Right cardiac atrium (tissue), 5 donors: ENCODE measurements around the gene OAS2. TPM values are rescaled to one million over a fixed set of nuclear protein-coding genes. Genes with fewer than 3 reads are reported as not detected.

Experiments
- ATAC-seq, 2 donors: fragments of 200-7000 bp; cut with Tn5 transposase; one replicate each; pipeline versions ENCODE4 v1.8.0 to v1.9.1; 2020; ENCODE audit warnings: moderate library complexity in 2 of 2, mild to moderate bottlenecking in 1 of 2
- DNase-seq, 3 donors: peaks; one replicate each; pipeline ENCODE4 v3.0.0-alpha.2; 2020
- H3K27ac ChIP-seq: one replicate; pipeline ENCODE4 v1.5.1; 2013; ENCODE audit warnings: mild to moderate bottlenecking, low read length, control low read depth, moderate library complexity
- H3K27me3 ChIP-seq: one replicate; pipeline ENCODE4 v1.6.1; 2013; ENCODE audit not compliant: control insufficient read depth, insufficient read depth
- H3K4me1 ChIP-seq: one replicate; pipeline ENCODE4 v1.6.1; 2013; ENCODE audit warnings: low read length; ENCODE audit not compliant: control insufficient read depth, insufficient read depth
- H3K4me3 ChIP-seq: one replicate; pipeline ENCODE4 v1.5.1; 2013; ENCODE audit warnings: low read length, control low read depth
- H3K9me3 ChIP-seq: one replicate; pipeline ENCODE4 v1.6.1; 2013; ENCODE audit warnings: low read length; ENCODE audit not compliant: control insufficient read depth
- WGBS: extraction: QIAGEN DNeasy Blood & Tissue Kit; methylation state at CpG from one replicate; pipeline ENCODE4 v1.1.7; 2013; 5-methylcytosine and 5-hydroxymethylcytosine counted together
- intact Hi-C, 4 donors: fragments of 100-400 bp; cut with DNase I; formaldehyde crosslinking; loops; one replicate each; pipeline versions ENCODE4 v1.11.0 to v1.14.0; 2022 to 2023
- polyA plus RNA-seq: library from polyadenylated mRNA; stranded (reverse); fragments of 200-250 nt; gene quantifications from one replicate; pipeline ENCODE4 v1.2.3, GENCODE V29; 2013
- total RNA-seq, 4 donors: library from RNA; stranded (reverse); fragmentation: NEBNext Ultra II Directional; extraction: Animal tissue kit (Norgen Biotek cat#: 25700); gene quantifications; one replicate each; pipeline ENCODE4 v1.2.1, GENCODE V29; 2021
- donor health status: healthy with polysubstance abuse.
- donor health status: DM: no; HTN: yes; CAD: no.
- donor health status: DM: no; HTN: no; CAD: no.
- donor health status: DM: no; HTN: yes; CAD: no; lungs with severe emphysema.
- donor health status: DM: yes; HTN: yes; CAD: no.

Gene OAS2
- total and polyA plus RNA-seq, 5 donors = 4.1 to 13.7 (median 8.5) TPM

- no peaks in the 10 kb centered on the region for H3K4me1 ChIP-seq
- intact Hi-C loops = loop anchor here in 3 of 4 donors (5.0 to 10.0 kb wide), 3 partner anchors 45 to 120 kb away; no protein-coding TSS in a partner anchor
- DNase-seq = no peak
- H3K4me3 ChIP-seq = no peak overlapping the region
- H3K9me3 ChIP-seq = no peaks in the 10 kb centered on the region
- H3K27ac ChIP-seq = no peak overlapping the region
- no peak for ATAC-seq
- 64% methylated on average over 4 of the region's 4 CpGs for WGBS
- no peaks in the 10 kb centered on the region for H3K27me3 ChIP-seq
Observed at GRCh38 chr12:113052326-113052725, 74.0 kb downstream of the OAS2 start.

GRCh38 chr12:113054948-113055486, 76.7 kb downstream of the OAS2 start:
- H3K27ac ChIP-seq = no peak overlapping the region
- 70% methylated on average over 4 of the region's 4 CpGs for WGBS
- intact Hi-C loops = loop anchor here in 3 of 4 donors (5.0 to 10.0 kb wide), 3 partner anchors 42 to 117 kb away; no protein-coding TSS in a partner anchor
- no peak overlapping the region for H3K4me3 ChIP-seq
- ATAC-seq = no peak
- H3K9me3 ChIP-seq = no peaks in the 10 kb centered on the region
- no peaks in the 10 kb centered on the region for H3K27me3 ChIP-seq
- DNase-seq = no peak
- no peaks in the 10 kb centered on the region for H3K4me1 ChIP-seq

- Histone ChIP-seq H3K9me3 (no peaks in the 10 kb centered on the region), H3K4me1 (no peaks in the 10 kb centered on the region), H3K4me3 (no peak overlapping the region), H3K27ac (no peak overlapping the region), H3K27me3 (no peaks in the 10 kb centered on the region)
- no peak for ATAC-seq
- peak in 1 of 3 donors; percentile 51 for DNase-seq
- intact Hi-C loops = loop anchor here in 1 of 4 donors (10.0 kb wide), 1 partner anchor 99 kb away; no protein-coding TSS in a partner anchor
- 49% methylated on average over 13 of the region's 13 CpGs for WGBS
Observed at GRCh38 chr12:113055594-113056380, 77.5 kb downstream of the OAS2 start.

GRCh38 chr12:113056381-113056630, 78.0 kb downstream of the OAS2 start:
- peak overlapping the region; percentile 50 for H3K4me3 ChIP-seq
- H3K4me1 ChIP-seq = no peaks in the 10 kb centered on the region
- 7% methylated on average over 8 of the region's 8 CpGs for WGBS
- DNase-seq (no peak), ATAC-seq (no peak)
- no peaks in the 10 kb centered on the region for H3K27me3 ChIP-seq
- no peak overlapping the region for H3K27ac ChIP-seq
- intact Hi-C loops = loop anchor here in 1 of 4 donors (10.0 kb wide), 1 partner anchor 98 kb away; no protein-coding TSS in a partner anchor
- no peaks in the 10 kb centered on the region for H3K9me3 ChIP-seq

- DNase-seq (peak; percentile 53 to 81 (median 79)), ATAC-seq (peak; percentile 76 to 79)
- no peaks in the 10 kb centered on the region for H3K4me1 ChIP-seq
- H3K4me3 ChIP-seq = peak within 1 kb of the TSS; percentile 50
- intact Hi-C loops = loop anchor here in 1 of 4 donors (10.0 kb wide), 1 partner anchor 98 kb away; no protein-coding TSS in a partner anchor
- H3K27ac ChIP-seq = no peak within 1 kb of the TSS
- WGBS = 1% methylated on average over 94 of the region's 94 CpGs
- H3K9me3 ChIP-seq = no peaks in the 10 kb centered on the region
- H3K27me3 ChIP-seq = no peaks in the 10 kb centered on the region
Observed at GRCh38 chr12:113056631-113057488, 78.5 kb downstream of the OAS2 start, which contains the start of gene DTX1. DTX1 (plus strand) TSS chr12:113056730; CDS start chr12:113058193, 1,463 bp downstream.

GRCh38 chr12:113057565-113058485, 79.5 kb downstream of the OAS2 start:
- ATAC-seq (peak in 1 of 2 donors; percentile 13), DNase-seq (peak in 1 of 3 donors; percentile 50)
- Histone ChIP-seq H3K4me3 (peak overlapping the region; percentile 50), H3K27me3 (no peaks in the 10 kb centered on the region), H3K27ac (no peak overlapping the region), H3K4me1 (no peaks in the 10 kb centered on the region), H3K9me3 (no peaks in the 10 kb centered on the region)
- WGBS = 58% methylated on average over 44 of the region's 44 CpGs
- intact Hi-C loops = loop anchor here in 1 of 4 donors (10.0 kb wide), 1 partner anchor 97 kb away; no protein-coding TSS in a partner anchor

- H3K9me3 ChIP-seq = no peaks in the 10 kb centered on the region
- ATAC-seq (no peak), DNase-seq (no peak)
- no peak overlapping the region for H3K27ac ChIP-seq
- 93% methylated on average over 1 of the region's 1 CpG for WGBS
- H3K4me3 ChIP-seq = no peak overlapping the region
- H3K27me3 ChIP-seq = no peaks in the 10 kb centered on the region
- H3K4me1 ChIP-seq = no peaks in the 10 kb centered on the region
- intact Hi-C loops = loop anchor here in 1 of 4 donors (10.0 kb wide), 1 partner anchor 96 kb away; no protein-coding TSS in a partner anchor
Observed at GRCh38 chr12:113058553-113058952, 80.2 kb downstream of the OAS2 start.

GRCh38 chr12:113059071-113059595, 80.8 kb downstream of the OAS2 start:
- H3K4me1 ChIP-seq = no peaks in the 10 kb centered on the region
- ATAC-seq = no peak
- H3K27ac ChIP-seq = no peak overlapping the region
- intact Hi-C loops = loop anchor here in 1 of 4 donors (10.0 kb wide), 1 partner anchor 96 kb away; no protein-coding TSS in a partner anchor
- H3K9me3 ChIP-seq = no peaks in the 10 kb centered on the region
- DNase-seq = no peak
- H3K4me3 ChIP-seq = no peak overlapping the region
- no peaks in the 10 kb centered on the region for H3K27me3 ChIP-seq
- 90% methylated on average over 8 of the region's 8 CpGs for WGBS

- H3K4me1 ChIP-seq = no peaks in the 10 kb centered on the region
- ATAC-seq (no peak), DNase-seq (no peak)
- H3K27me3 ChIP-seq = no peaks in the 10 kb centered on the region
- H3K27ac ChIP-seq = no peak overlapping the region
- no peaks in the 10 kb centered on the region for H3K9me3 ChIP-seq
- H3K4me3 ChIP-seq = no peak overlapping the region
- intact Hi-C loops = no loop called here
- WGBS = 85% methylated on average over 7 of the region's 7 CpGs
Observed at GRCh38 chr12:113060336-113060960, 82.1 kb downstream of the OAS2 start.
